ENCODE measurements around the gene HSPH1.

The HSPH1 gene

GRCh38 chr13:31089649-31090048 lies 72.1 kb downstream of the HSPH1 start:
- H4K20me1 ChIP-seq (ENCODE audit: insufficient read depth, low read length, poor library complexity, severe bottlenecking) = no peaks in the 10 kb centered on the region
- H3K4me2 ChIP-seq (ENCODE audit: low read depth, low read length, poor library complexity, severe bottlenecking) = no peak overlapping the region
- no peaks in the 10 kb centered on the region for H3K27me3 ChIP-seq (ENCODE audit: insufficient read depth, low read length, poor library complexity, severe bottlenecking)
- H3K4me1 ChIP-seq (ENCODE audit: insufficient read depth, low read length, poor library complexity, severe bottlenecking) = no peaks in the 10 kb centered on the region
- H3K9me2 ChIP-seq (replicated peaks; ENCODE audit: low read depth, low read length) = no peaks in the 10 kb centered on the region
- no peaks in the 10 kb centered on the region for H3F3A ChIP-seq (ENCODE audit: low read depth)
- no peak overlapping the region for H3K9ac ChIP-seq (ENCODE audit: low read depth, low read length, poor library complexity, severe bottlenecking)
- TF ChIP-seq EZH2phosphoT487 (IDR thresholded peaks at IDR 0.05; ENCODE audit: borderline replicate concordance) (no peak), CTCF (conservative IDR thresholded peaks at IDR 0.05; ENCODE audit: low read length) (no peak)
- H2AFZ ChIP-seq (ENCODE audit: low read length) = no peak overlapping the region
- H3K36me3 ChIP-seq (ENCODE audit: insufficient read depth, low read length) = no peaks in the 10 kb centered on the region
- H3K79me2 ChIP-seq (ENCODE audit: insufficient read depth, low read length) = no peaks in the 10 kb centered on the region
- no peaks in the 10 kb centered on the region for H3K9me3 ChIP-seq (ENCODE audit: insufficient read depth, low read depth, low read length)
- no peak overlapping the region for H3K4me3 ChIP-seq (ENCODE audit: low read length, poor library complexity, severe bottlenecking)

GRCh38 chr13:31088826-31089420 lies 72.8 kb downstream of the HSPH1 start:
- H3K79me2 ChIP-seq (ENCODE audit: insufficient read depth, low read length) = no peaks in the 10 kb centered on the region
- TF ChIP-seq CTCF (conservative IDR thresholded peaks at IDR 0.05; ENCODE audit: low read length) = no peak
- no peak for TF ChIP-seq EZH2phosphoT487 (IDR thresholded peaks at IDR 0.05; ENCODE audit: borderline replicate concordance)
- no peak overlapping the region for H2AFZ ChIP-seq (ENCODE audit: low read length)
- H3K9me3 ChIP-seq (ENCODE audit: insufficient read depth, low read depth, low read length) = no peaks in the 10 kb centered on the region
- no peaks in the 10 kb centered on the region for H4K20me1 ChIP-seq (ENCODE audit: insufficient read depth, low read length, poor library complexity, severe bottlenecking)
- H3K9ac ChIP-seq (ENCODE audit: low read depth, low read length, poor library complexity, severe bottlenecking) = no peak overlapping the region
- H3K9me2 ChIP-seq (replicated peaks; ENCODE audit: low read depth, low read length) = no peaks in the 10 kb centered on the region
- peaks cover 4% of the 10 kb centered on the region for H3K27me3 ChIP-seq (ENCODE audit: insufficient read depth, low read length, poor library complexity, severe bottlenecking)
- no peaks in the 10 kb centered on the region for H3F3A ChIP-seq (ENCODE audit: low read depth)
- no peaks in the 10 kb centered on the region for H3K4me1 ChIP-seq (ENCODE audit: insufficient read depth, low read length, poor library complexity, severe bottlenecking)
- H3K4me2 ChIP-seq (ENCODE audit: low read depth, low read length, poor library complexity, severe bottlenecking) = no peak overlapping the region
- no peaks in the 10 kb centered on the region for H3K36me3 ChIP-seq (ENCODE audit: insufficient read depth, low read length)
- H3K4me3 ChIP-seq (ENCODE audit: low read length, poor library complexity, severe bottlenecking) = no peak overlapping the region
